Tibial nerve (tissue), 4 donors: ENCODE measurements around the gene INO80B.

Experiments used
- CTCF ChIP-seq, 5 experiments: fragments of 200-600 bp in 3 of 5; fragments of 450-650 bp in 2 of 5; sonication (generic) in 3 of 5; IDR thresholded peaks; one replicate each; pipeline ENCODE4 v1.5.1; 2016 to 2019; ENCODE audit warnings: antibody characterized with exemption in 5 of 5, mild to moderate bottlenecking in 3 of 5, moderate library complexity in 2 of 5
- EP300 ChIP-seq, 2 donors: sonication (generic); formaldehyde crosslinking; IDR thresholded peaks; one replicate each; pipeline ENCODE4 v1.6.1; 2017; ENCODE audit warnings: antibody characterized with exemption in 2 of 2, mild to moderate bottlenecking in 1 of 2
- POLR2A ChIP-seq, 2 donors: fragments of 450-650 bp; IDR thresholded peaks; one replicate each; pipeline ENCODE4 v1.6.1; 2017; ENCODE audit warnings: antibody characterized with exemption in 2 of 2, mild to moderate bottlenecking in 2 of 2, moderate library complexity in 2 of 2

GRCh38 chr2:74501335-74502071, 46.6 kb downstream of the INO80B start:
- TF ChIP-seq CTCF (IDR thresholded peaks at IDR 0.05) (no peak), POLR2A (IDR thresholded peaks at IDR 0.05) (no peak), EP300 (IDR thresholded peaks at IDR 0.05) (no peak)
